Stimulated activated naive CD8-positive, alpha-beta T cell treated with anti-CD3 and anti-CD28 coated beads, Interleukin-15, Interleukin-2, amounts not matched to agents 100 U/mL and 50 U/mL, for 24 hours (primary cell): ENCODE measurements around the gene FBXW2.

Experiments used
- ATAC-seq: fragments of 150-1000 bp; cut with Tn5 transposase; one replicate; pipeline ENCODE4 v1.10.0; 2021
- DNase-seq: peaks from one replicate; pipeline ENCODE4 v3.0.0; 2021

FBXW2 gene

DNA sequence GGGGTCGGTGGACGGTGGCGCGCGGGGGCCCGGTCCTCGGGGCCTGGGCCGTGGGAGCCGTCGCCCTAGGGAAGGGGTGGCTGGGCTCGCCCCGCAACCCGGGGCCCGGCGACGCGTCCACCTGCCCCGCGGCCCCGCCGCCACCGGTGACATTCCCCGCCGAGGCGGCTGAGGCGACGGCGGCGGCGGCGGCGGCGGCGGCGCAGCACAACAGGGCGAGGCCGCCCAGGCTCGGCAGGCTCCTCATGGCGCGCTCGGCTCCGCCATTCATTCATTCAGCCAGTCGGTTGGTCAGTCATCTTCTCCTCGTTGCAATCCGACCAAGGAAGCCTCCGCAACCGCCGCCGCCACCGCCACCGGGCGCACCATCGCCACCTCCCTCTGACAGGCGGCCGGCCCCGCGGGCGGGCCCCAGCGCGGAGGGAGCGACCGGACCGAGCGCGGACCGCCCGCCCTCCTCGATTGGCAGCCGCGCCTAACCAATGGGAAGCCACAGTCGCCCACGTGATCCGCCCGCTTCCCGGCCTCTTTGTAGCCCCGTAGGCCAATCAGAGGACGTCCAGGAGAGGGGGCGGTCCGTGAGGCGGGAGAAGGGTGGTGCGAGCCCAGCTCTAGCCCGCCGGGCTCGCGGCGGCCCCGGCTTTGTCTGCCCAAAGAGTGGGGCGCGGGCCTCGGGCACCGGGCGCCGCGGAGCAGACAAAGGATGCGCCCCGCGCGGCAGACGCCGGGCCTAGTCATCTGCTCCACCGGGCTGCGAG is 78.9 kb downstream of the FBXW2 start, which contains the start of gene MEGF9:
TSS of gene MEGF9 (minus strand) at position 383 of the 758 bp plus-strand sequence. CDS start at position 271, 112 bp downstream.
- ATAC-seq (peak; percentile 98), DNase-seq (peak; percentile 97)

GRCh38 chr9:120713257-120714087 is 79.7 kb downstream of the FBXW2 start:
- no peak for ATAC-seq
- peak; percentile 35 for DNase-seq

- DNase-seq: no peak
- no peak for ATAC-seq
Observed at GRCh38 chr9:120712539-120713031, 80.6 kb downstream of the FBXW2 start.

DNA sequence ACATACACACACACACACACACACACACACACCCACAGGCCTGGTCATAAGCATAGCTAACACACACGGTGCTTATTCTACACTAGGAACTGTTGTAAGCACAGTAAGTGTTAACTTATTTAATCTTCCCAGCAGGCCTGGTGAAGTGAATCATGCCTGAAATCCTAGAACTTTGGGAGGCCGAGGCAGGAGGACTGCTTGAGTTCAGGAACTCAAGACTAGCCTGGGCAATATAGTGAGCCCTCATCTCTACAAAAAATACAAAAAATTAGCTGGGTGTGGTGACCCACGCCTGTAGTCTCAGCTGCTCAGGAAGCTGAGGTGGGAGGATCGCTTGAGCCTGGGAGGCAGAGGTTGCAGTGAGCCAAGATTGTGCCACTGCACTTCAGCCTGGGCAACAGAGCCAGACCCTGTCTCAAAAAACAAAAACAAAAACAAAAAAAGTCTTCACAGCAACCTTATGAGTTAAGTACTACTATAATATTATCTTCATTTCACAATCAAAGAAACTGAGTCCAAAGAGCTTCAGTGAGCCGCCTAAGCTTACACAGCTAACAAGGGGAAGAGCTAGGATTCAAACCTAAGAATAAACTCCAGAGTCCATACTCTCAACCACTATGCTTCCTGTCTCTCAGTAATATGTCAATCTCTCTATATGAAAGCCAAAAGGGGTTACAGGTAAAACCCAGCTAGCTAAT is 81.2 kb downstream of the FBXW2 start:
- DNase-seq (no peak), ATAC-seq (no peak)

DNA sequence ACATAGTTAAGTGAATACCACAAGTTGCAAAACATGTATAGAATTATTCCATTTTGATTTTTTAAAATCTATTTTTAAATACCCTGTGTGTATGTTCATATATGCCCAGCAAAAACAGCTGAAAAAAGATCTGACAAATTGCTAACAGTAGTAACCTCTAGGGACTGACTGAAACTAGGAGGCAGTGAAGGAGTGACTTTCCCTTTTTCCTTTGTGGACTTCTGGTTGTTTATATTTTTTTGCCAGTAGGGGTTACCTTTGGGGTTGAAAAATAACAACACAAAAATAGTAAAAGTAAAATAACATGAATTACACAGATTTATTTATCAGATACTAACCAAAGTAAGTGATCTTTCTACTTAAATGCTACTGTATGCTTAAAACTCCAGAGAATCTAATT is 81.9 kb downstream of the FBXW2 start:
- ATAC-seq (no peak), DNase-seq (no peak)

GRCh38 chr9:120710110-120710981 is 82.9 kb downstream of the FBXW2 start:
- ATAC-seq (no peak), DNase-seq (no peak)

DNA sequence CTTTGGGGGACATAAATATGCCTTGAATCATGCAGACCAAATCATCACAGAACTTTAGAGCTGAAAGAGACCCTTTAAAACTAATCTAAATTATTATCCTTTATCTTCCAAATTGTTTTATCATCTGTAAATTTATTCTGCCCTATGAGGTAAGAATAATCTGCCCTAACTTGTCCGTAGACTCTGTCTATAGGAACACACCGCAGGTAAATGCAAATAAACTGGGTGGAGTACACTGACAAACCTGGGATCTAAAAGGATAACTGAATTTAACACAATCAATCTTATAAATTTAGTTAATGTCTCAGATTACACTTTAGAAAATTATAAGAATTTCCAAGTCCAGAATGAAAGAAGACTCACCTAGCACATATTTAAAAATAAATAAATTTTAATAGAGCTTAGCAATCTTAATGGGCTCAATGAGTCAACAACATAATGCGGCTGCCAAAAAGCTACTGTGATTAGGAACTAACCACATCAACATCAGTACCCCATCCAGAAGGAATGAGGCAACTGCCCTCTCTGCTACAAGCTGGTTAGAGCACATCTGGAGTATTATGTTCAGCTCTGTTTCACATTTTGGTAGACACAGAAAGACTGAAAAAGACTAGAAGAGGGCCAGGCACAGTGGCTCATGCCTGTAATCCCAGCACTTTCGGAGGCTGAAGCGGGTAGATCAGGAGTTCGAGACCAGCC is 84.5 kb downstream of the FBXW2 start:
- DNase-seq: no peak

GRCh38 chr9:120707170-120707569 is 86.0 kb downstream of the FBXW2 start:
- ATAC-seq: no peak
- no peak for DNase-seq

More for the DNA sequence above, 84.5 kb downstream of the FBXW2 start:
- ATAC-seq: no peak
